ENCODE results near the gene CTIF. TPM values are rescaled to one million over a fixed set of nuclear protein-coding genes. Genes with fewer than 3 reads are reported as not detected.

The CTIF gene
- total RNA-seq, 5 donors from 2014 or later (not counting 1 experiment from before 2014, with no cell fraction given): 3.2 to 6.7 (median 4.7) TPM

GRCh38 chr18:48693625-48694262 is 154.9 kb downstream of the CTIF start:
- POLR2A ChIA-PET: no interaction called here
- Mint-ChIP-seq H3K27ac (no peak overlapping the region), H3K36me3 (no peaks in the 10 kb centered on the region), H3K9me3 (no peaks in the 10 kb centered on the region), H3K27me3 (no peaks in the 10 kb centered on the region), H3K4me1 (no peaks in the 10 kb centered on the region), H3K4me3 (no peak overlapping the region)
- CTCF ChIA-PET: no interaction called here
- WGBS (ENCODE audit: insufficient coverage): 95% methylated on average over 4 of the region's 8 CpGs
- H3K36me3 ChIP-seq (ENCODE audit: control insufficient read depth in 2 of 2, extremely low read depth in 1 of 2, insufficient read depth in 1 of 2, low read length in 1 of 2): no peaks in the 10 kb centered on the region
- DNase-seq: no peak
- H3K27ac ChIP-seq (ENCODE audit: low read length): no peak overlapping the region
- ATAC-seq (replicated peaks in 1 of 4): no peak
- peaks cover 0 to 5% of the 10 kb centered on the region in 2 experiments for H3K27me3 ChIP-seq (replicated peaks in 1 of 2; ENCODE audit: control insufficient read depth in 2 of 2, extremely low read depth in 1 of 2, insufficient read depth in 2 of 2, low read length in 1 of 2)
- H3K4me3 ChIP-seq (ENCODE audit: control insufficient read depth in 1 of 2, extremely low read depth in 1 of 2, low read length in 1 of 2): no peak overlapping the region
- no peaks in the 10 kb centered on the region for H3K4me1 ChIP-seq (ENCODE audit: control insufficient read depth in 1 of 2, extremely low read depth in 1 of 2, insufficient read depth in 2 of 2, low read length in 2 of 2)
- H3K9me3 ChIP-seq: no peaks in the 10 kb centered on the region

- H3K36me3 Mint-ChIP-seq: no peaks in the 10 kb centered on the region
- H3K4me1 Mint-ChIP-seq: no peaks in the 10 kb centered on the region
- H3K9me3 Mint-ChIP-seq: no peaks in the 10 kb centered on the region
- ChIA-PET CTCF (no interaction called here), POLR2A (no interaction called here)
- Histone ChIP-seq H3K27me3 (replicated peaks in 1 of 2; ENCODE audit: control insufficient read depth in 2 of 2, extremely low read depth in 1 of 2, insufficient read depth in 2 of 2, low read length in 1 of 2) (peaks cover 0 to 5% of the 10 kb centered on the region in 2 experiments), H3K36me3 (ENCODE audit: control insufficient read depth in 2 of 2, extremely low read depth in 1 of 2, insufficient read depth in 1 of 2, low read length in 1 of 2) (no peaks in the 10 kb centered on the region), H3K9me3 (no peaks in the 10 kb centered on the region), H3K4me1 (ENCODE audit: control insufficient read depth in 1 of 2, extremely low read depth in 1 of 2, insufficient read depth in 2 of 2, low read length in 2 of 2) (no peaks in the 10 kb centered on the region), H3K4me3 (ENCODE audit: control insufficient read depth in 1 of 2, extremely low read depth in 1 of 2, low read length in 1 of 2) (no peak overlapping the region), H3K27ac (ENCODE audit: low read length) (no peak overlapping the region)
- H3K4me3 Mint-ChIP-seq: no peak overlapping the region
- ATAC-seq (replicated peaks in 1 of 4) (no peak), DNase-seq (no peak)
- no peaks in the 10 kb centered on the region for H3K27me3 Mint-ChIP-seq
- WGBS (ENCODE audit: insufficient coverage): 100% methylated on average over 3 of the region's 5 CpGs
- no peak overlapping the region for H3K27ac Mint-ChIP-seq
These were observed 155.5 kb downstream of the CTIF start for GRCh38 chr18:48694295-48694694.

GRCh38 chr18:48695671-48696070 is 156.8 kb downstream of the CTIF start:
- CTCF ChIA-PET: no interaction called here
- H3K9me3 Mint-ChIP-seq: no peaks in the 10 kb centered on the region

GRCh38 chr18:48696218-48696617 is 157.4 kb downstream of the CTIF start:
- no peaks in the 10 kb centered on the region for H3K9me3 ChIP-seq
- Mint-ChIP-seq H3K36me3 (no peaks in the 10 kb centered on the region), H3K27me3 (no peaks in the 10 kb centered on the region), H3K9me3 (no peaks in the 10 kb centered on the region), H3K4me3 (no peak overlapping the region), H3K27ac (no peak overlapping the region), H3K4me1 (no peaks in the 10 kb centered on the region)
- DNase-seq (no peak), ATAC-seq (replicated peaks in 1 of 4) (no peak)
- ChIA-PET POLR2A (no interaction called here), CTCF (no interaction called here)
- WGBS (ENCODE audit: insufficient coverage): 91% methylated on average over 8 of the region's 8 CpGs
- no peak overlapping the region for H3K27ac ChIP-seq (ENCODE audit: low read length)
- H3K4me3 ChIP-seq (ENCODE audit: control insufficient read depth in 1 of 2, extremely low read depth in 1 of 2, low read length in 1 of 2): no peak overlapping the region
- no peaks in the 10 kb centered on the region for H3K4me1 ChIP-seq (ENCODE audit: control insufficient read depth in 1 of 2, extremely low read depth in 1 of 2, insufficient read depth in 2 of 2, low read length in 2 of 2)
- peaks cover 0 to 5% of the 10 kb centered on the region in 2 experiments for H3K27me3 ChIP-seq (replicated peaks in 1 of 2; ENCODE audit: control insufficient read depth in 2 of 2, extremely low read depth in 1 of 2, insufficient read depth in 2 of 2, low read length in 1 of 2)
- no peaks in the 10 kb centered on the region for H3K36me3 ChIP-seq (ENCODE audit: control insufficient read depth in 2 of 2, extremely low read depth in 1 of 2, insufficient read depth in 1 of 2, low read length in 1 of 2)

More at GRCh38 chr18:48695671-48696070, 156.8 kb downstream of the CTIF start:
- no peak overlapping the region for H3K4me3 Mint-ChIP-seq
- no peaks in the 10 kb centered on the region for H3K4me1 ChIP-seq (ENCODE audit: control insufficient read depth in 1 of 2, extremely low read depth in 1 of 2, insufficient read depth in 2 of 2, low read length in 2 of 2)
- H3K36me3 ChIP-seq (ENCODE audit: control insufficient read depth in 2 of 2, extremely low read depth in 1 of 2, insufficient read depth in 1 of 2, low read length in 1 of 2): no peaks in the 10 kb centered on the region
- POLR2A ChIA-PET: no interaction called here
- H3K36me3 Mint-ChIP-seq: no peaks in the 10 kb centered on the region
- H3K9me3 ChIP-seq: no peaks in the 10 kb centered on the region
- peaks cover 0 to 5% of the 10 kb centered on the region in 2 experiments for H3K27me3 ChIP-seq (replicated peaks in 1 of 2; ENCODE audit: control insufficient read depth in 2 of 2, extremely low read depth in 1 of 2, insufficient read depth in 2 of 2, low read length in 1 of 2)
- H3K4me1 Mint-ChIP-seq: no peaks in the 10 kb centered on the region
- no peak overlapping the region for H3K4me3 ChIP-seq (ENCODE audit: control insufficient read depth in 1 of 2, extremely low read depth in 1 of 2, low read length in 1 of 2)
- ATAC-seq (replicated peaks in 1 of 4): no peak
- H3K27ac Mint-ChIP-seq: no peak overlapping the region
- no peaks in the 10 kb centered on the region for H3K27me3 Mint-ChIP-seq
- 86% methylated on average over 8 of the region's 9 CpGs for WGBS (ENCODE audit: insufficient coverage)
- no peak for DNase-seq
- H3K27ac ChIP-seq (ENCODE audit: low read length): no peak overlapping the region

- Mint-ChIP-seq H3K4me1 (peaks cover 0 to 3% (median 0%) of the 10 kb centered on the region in 3 donors), H3K9me3 (no peaks in the 10 kb centered on the region), H3K4me3 (no peak overlapping the region), H3K27ac (no peak overlapping the region), H3K27me3 (no peaks in the 10 kb centered on the region), H3K36me3 (no peaks in the 10 kb centered on the region)
- no peaks in the 10 kb centered on the region for H3K36me3 ChIP-seq (ENCODE audit: control insufficient read depth in 2 of 2, extremely low read depth in 1 of 2, insufficient read depth in 1 of 2, low read length in 1 of 2)
- H3K4me1 ChIP-seq (ENCODE audit: control insufficient read depth in 1 of 2, extremely low read depth in 1 of 2, insufficient read depth in 2 of 2, low read length in 2 of 2): no peaks in the 10 kb centered on the region
- DNase-seq: no peak
- no CpG with 5 or more reads among the region's 1 CpG for WGBS (ENCODE audit: insufficient coverage)
- H3K9me3 ChIP-seq: no peaks in the 10 kb centered on the region
- no peak overlapping the region for H3K27ac ChIP-seq (ENCODE audit: low read length)
- no peak for ATAC-seq (replicated peaks in 1 of 4)
- no peak overlapping the region for H3K4me3 ChIP-seq (ENCODE audit: control insufficient read depth in 1 of 2, extremely low read depth in 1 of 2, low read length in 1 of 2)
- ChIA-PET CTCF (no interaction called here), POLR2A (no interaction called here)
- H3K27me3 ChIP-seq (replicated peaks in 1 of 2; ENCODE audit: control insufficient read depth in 2 of 2, extremely low read depth in 1 of 2, insufficient read depth in 2 of 2, low read length in 1 of 2): peaks cover 0 to 5% of the 10 kb centered on the region in 2 experiments
These were observed 158.6 kb downstream of the CTIF start for GRCh38 chr18:48697441-48697840.

- Mint-ChIP-seq H3K4me1 (peaks cover 0 to 8% (median 5%) of the 10 kb centered on the region in 3 donors), H3K27me3 (no peaks in the 10 kb centered on the region), H3K9me3 (no peaks in the 10 kb centered on the region), H3K36me3 (no peaks in the 10 kb centered on the region), H3K27ac (no peak overlapping the region), H3K4me3 (no peak overlapping the region)
- Histone ChIP-seq H3K27me3 (replicated peaks in 1 of 2; ENCODE audit: control insufficient read depth in 2 of 2, extremely low read depth in 1 of 2, insufficient read depth in 2 of 2, low read length in 1 of 2) (peaks cover 0 to 5% of the 10 kb centered on the region in 2 experiments), H3K4me1 (ENCODE audit: control insufficient read depth in 1 of 2, extremely low read depth in 1 of 2, insufficient read depth in 2 of 2, low read length in 2 of 2) (no peaks in the 10 kb centered on the region), H3K36me3 (ENCODE audit: control insufficient read depth in 2 of 2, extremely low read depth in 1 of 2, insufficient read depth in 1 of 2, low read length in 1 of 2) (no peaks in the 10 kb centered on the region), H3K27ac (ENCODE audit: low read length) (no peak overlapping the region), H3K9me3 (no peaks in the 10 kb centered on the region), H3K4me3 (ENCODE audit: control insufficient read depth in 1 of 2, extremely low read depth in 1 of 2, low read length in 1 of 2) (no peak overlapping the region)
- peak in 1 of 35 experiments; percentile 3 for DNase-seq
- POLR2A ChIA-PET: no interaction called here
- CTCF ChIA-PET: interaction anchor here in 1 of 2 donors (0.6 kb wide), 1 partner anchor 1518 kb away, joined by 6 read pairs; no protein-coding TSS in a partner anchor
- no peak for ATAC-seq (replicated peaks in 1 of 4)
- 39% methylated on average over 4 of the region's 5 CpGs for WGBS (ENCODE audit: insufficient coverage)
These were observed 159.9 kb downstream of the CTIF start for GRCh38 chr18:48698707-48699106.

Data from T-cell (primary cell).